Nephron (organoid): ENCODE data around the gene PREB.

Source experiments
- H3K27ac Mint-ChIP-seq, 3 experiments: 2 replicates each; pipeline ENCODE4 v1.8.0; 2020; ENCODE audit warnings: mixed read lengths in 3 of 3, mild to moderate bottlenecking in 2 of 3, moderate library complexity in 1 of 3
- H3K27me3 Mint-ChIP-seq: 2 replicates; pipeline ENCODE4 v1.8.0; 2021; ENCODE audit warnings: low read depth, mild to moderate bottlenecking, moderate library complexity, mixed read lengths
- H3K36me3 Mint-ChIP-seq: 2 replicates; pipeline ENCODE4 v1.8.0; 2020; ENCODE audit warnings: low read depth, mixed read lengths
- H3K4me1 Mint-ChIP-seq: 2 replicates; pipeline ENCODE4 v1.8.0; 2020; ENCODE audit warnings: mixed read lengths
- H3K4me3 Mint-ChIP-seq, 3 experiments: 2 replicates each; pipeline ENCODE4 v1.8.0; 2020; ENCODE audit warnings: mild to moderate bottlenecking in 3 of 3, mixed read lengths in 3 of 3, moderate library complexity in 2 of 3
- H3K9me3 Mint-ChIP-seq: 2 replicates; pipeline ENCODE4 v1.8.0; 2020; ENCODE audit warnings: mixed read lengths
- CTCF ChIP-seq, 3 experiments: fragments of 200-600 bp; sonication (generic); IDR thresholded peaks; one replicate each; pipeline ENCODE4 v1.5.0; 2021; ENCODE audit warnings: antibody characterized with exemption in 3 of 3; ENCODE audit not compliant: unreplicated experiment in 3 of 3

Gene PREB

DNA sequence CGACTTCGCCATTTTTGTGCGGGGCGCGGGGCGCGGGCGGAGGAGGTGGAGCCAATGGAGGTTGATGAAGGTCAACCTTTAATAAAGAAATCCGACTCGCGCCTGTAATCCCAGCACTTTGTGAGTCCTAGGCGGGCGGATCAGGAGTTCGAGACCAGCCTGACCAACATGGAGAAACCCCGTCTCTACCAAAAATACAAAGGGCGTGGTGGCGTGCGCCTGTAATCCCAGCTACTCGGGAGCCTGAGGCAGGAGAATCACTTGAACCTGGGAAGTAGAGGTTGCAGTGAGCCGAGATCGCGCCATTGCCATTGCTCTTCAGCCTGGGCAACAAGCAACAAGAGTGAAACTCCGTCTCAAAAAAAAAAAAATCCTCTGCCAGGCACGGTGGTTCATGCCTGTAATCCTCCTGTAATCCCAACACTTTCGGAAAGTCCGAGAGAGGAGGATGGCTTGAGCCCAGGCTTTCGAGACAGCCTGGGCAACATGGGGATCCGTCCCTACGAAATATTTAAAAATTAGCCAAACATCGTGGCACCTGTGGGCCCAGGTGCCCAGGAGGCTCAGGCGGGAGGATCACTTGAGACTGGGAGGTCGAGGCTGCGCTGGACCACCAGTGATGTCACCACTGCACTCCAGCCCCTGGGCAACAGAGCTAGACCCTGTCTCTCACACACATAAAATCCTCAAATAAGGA is 493 bp upstream of the PREB start:
- no peak for TF ChIP-seq CTCF (IDR thresholded peaks at IDR 0.05; ENCODE audit: unreplicated experiment in 3 of 3)
- no peaks in the 10 kb centered on the region for H3K9me3 Mint-ChIP-seq
- H3K27ac Mint-ChIP-seq, result peak overlapping the region; percentile 68 to 95 (median 93)
- H3K36me3 Mint-ChIP-seq, result peaks cover 23% of the 10 kb centered on the region
- H3K27me3 Mint-ChIP-seq, result no peaks in the 10 kb centered on the region
- peaks cover 13% of the 10 kb centered on the region for H3K4me1 Mint-ChIP-seq
- H3K4me3 Mint-ChIP-seq, result peak overlapping the region; percentile 91 to 97 (median 96)

GRCh38 chr2:27133195-27133875 is 1.1 kb downstream of the PREB start:
- H3K36me3 Mint-ChIP-seq, result peaks cover 31% of the 10 kb centered on the region

DNA sequence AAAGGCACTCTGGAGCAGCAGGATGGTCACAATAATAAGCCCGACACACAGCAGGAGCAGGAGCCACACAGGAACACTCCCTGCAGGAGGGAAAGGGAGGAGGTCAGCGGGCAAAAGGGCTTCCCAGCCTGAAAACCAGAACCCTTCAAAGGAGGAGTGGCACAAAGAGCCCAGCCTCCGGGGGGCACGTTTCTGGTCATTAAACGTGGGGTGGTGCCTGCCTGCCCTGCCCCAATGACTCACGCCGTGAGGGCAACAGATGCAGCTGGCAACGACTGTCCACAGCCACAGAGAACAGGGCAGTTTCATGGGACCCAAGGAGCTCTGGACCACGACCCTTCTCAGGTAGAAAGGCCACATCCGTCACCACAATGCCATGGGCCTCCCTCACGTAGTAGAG is 3.0 kb downstream of the PREB start:
- H3K27me3 Mint-ChIP-seq, result no peaks in the 10 kb centered on the region
- peaks cover 31% of the 10 kb centered on the region for H3K36me3 Mint-ChIP-seq
- H3K27ac Mint-ChIP-seq, result no peak overlapping the region
- peak overlapping the region; percentile 49 to 72 (median 69) for H3K4me3 Mint-ChIP-seq
- H3K4me1 Mint-ChIP-seq, result peaks cover 13% of the 10 kb centered on the region
- no peaks in the 10 kb centered on the region for H3K9me3 Mint-ChIP-seq
- TF ChIP-seq CTCF (IDR thresholded peaks at IDR 0.05; ENCODE audit: unreplicated experiment in 3 of 3), result no peak

More at GRCh38 chr2:27133195-27133875, 1.1 kb downstream of the PREB start:
- Mint-ChIP-seq H3K9me3 (no peaks in the 10 kb centered on the region), H3K27ac (peak overlapping the region; percentile 68 to 95 (median 94)), H3K4me3 (peak overlapping the region; percentile 91 to 97 (median 96)), H3K27me3 (no peaks in the 10 kb centered on the region), H3K4me1 (peaks cover 13% of the 10 kb centered on the region)
- TF ChIP-seq CTCF (IDR thresholded peaks at IDR 0.05; ENCODE audit: unreplicated experiment in 3 of 3), result no peak

DNA sequence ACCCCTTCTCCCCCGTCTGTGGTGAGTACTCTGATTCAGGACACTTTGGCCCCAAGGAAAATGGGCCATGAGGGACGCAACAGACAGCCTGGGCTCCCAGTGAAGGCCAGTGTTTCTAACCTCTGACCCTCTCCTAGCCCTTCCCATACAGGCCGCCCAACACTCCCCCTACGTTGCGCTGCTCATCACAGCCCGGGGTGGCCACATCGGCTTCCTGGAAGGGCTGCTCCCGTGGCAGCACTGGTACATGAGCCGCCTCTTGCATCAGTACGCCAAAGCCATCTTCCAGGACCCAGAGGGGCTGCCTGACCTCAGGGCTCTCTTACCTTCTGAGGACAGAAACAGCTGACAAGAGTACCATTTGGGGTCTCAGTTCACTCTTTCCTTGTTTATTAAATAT is 4.0 kb downstream of the PREB start:
- no peak for TF ChIP-seq CTCF (IDR thresholded peaks at IDR 0.05; ENCODE audit: unreplicated experiment in 3 of 3)
- Mint-ChIP-seq H3K36me3 (peaks cover 31% of the 10 kb centered on the region), H3K27ac (peak overlapping the region in 1 of 3 experiments; percentile 12), H3K4me1 (peaks cover 13% of the 10 kb centered on the region), H3K4me3 (no peak overlapping the region), H3K9me3 (no peaks in the 10 kb centered on the region), H3K27me3 (no peaks in the 10 kb centered on the region)

GRCh38 chr2:27128668-27129571 is 5.5 kb downstream of the PREB start:
- H3K27ac Mint-ChIP-seq, result no peak overlapping the region
- H3K9me3 Mint-ChIP-seq, result no peaks in the 10 kb centered on the region
- H3K4me3 Mint-ChIP-seq, result peak overlapping the region in 2 of 3 experiments; percentile 26
- H3K36me3 Mint-ChIP-seq, result peaks cover 31% of the 10 kb centered on the region
- no peaks in the 10 kb centered on the region for H3K27me3 Mint-ChIP-seq
- H3K4me1 Mint-ChIP-seq, result peaks cover 12% of the 10 kb centered on the region
- TF ChIP-seq CTCF (IDR thresholded peaks at IDR 0.05; ENCODE audit: unreplicated experiment in 3 of 3), result no peak
